CD4-positive, alpha-beta T cell treated with Interferon gamma for 1 hour (primary cell): Measurements from ENCODE around the gene MARK3.

Source experiments
- DNase-seq: peaks from one replicate; pipeline ENCODE4 v3.0.0-alpha.2; 2020

MARK3 gene

GRCh38 chr14:103443111-103443510, 57.9 kb downstream of the MARK3 start:
- DNase-seq: no peak

- no peak for DNase-seq
Measured at GRCh38 chr14:103444837-103445524, 59.8 kb downstream of the MARK3 start.

- no peak for DNase-seq
Measured at GRCh38 chr14:103445806-103446205, 60.6 kb downstream of the MARK3 start.

- no peak for DNase-seq
Measured at GRCh38 chr14:103448097-103448496, 62.9 kb downstream of the MARK3 start.

- DNase-seq: no peak
Measured at GRCh38 chr14:103449634-103450161, 64.5 kb downstream of the MARK3 start.

- DNase-seq: no peak
Measured at GRCh38 chr14:103450416-103450815, 65.2 kb downstream of the MARK3 start.

- no peak for DNase-seq
Measured at GRCh38 chr14:103451401-103451800, 66.2 kb downstream of the MARK3 start.

GRCh38 chr14:103453791-103454190, 68.6 kb downstream of the MARK3 start:
- no peak for DNase-seq

GRCh38 chr14:103456167-103456835, 71.1 kb downstream of the MARK3 start:
- no peak for DNase-seq

GRCh38 chr14:103460415-103460814, 75.2 kb downstream of the MARK3 start:
- DNase-seq: no peak

- DNase-seq: no peak
Measured at GRCh38 chr14:103463149-103463548, 77.9 kb downstream of the MARK3 start.

- no peak for DNase-seq
Measured at GRCh38 chr14:103463851-103464250, 78.6 kb downstream of the MARK3 start.

GRCh38 chr14:103472939-103473338, 87.7 kb downstream of the MARK3 start:
- DNase-seq: no peak

GRCh38 chr14:103474893-103475292, 89.7 kb downstream of the MARK3 start:
- no peak for DNase-seq

GRCh38 chr14:103476065-103476464, 90.8 kb downstream of the MARK3 start:
- no peak for DNase-seq

GRCh38 chr14:103476631-103477030, 91.4 kb downstream of the MARK3 start:
- no peak for DNase-seq

GRCh38 chr14:103480595-103480994, 95.4 kb downstream of the MARK3 start:
- DNase-seq: no peak

- DNase-seq: no peak
Measured at GRCh38 chr14:103483600-103483999, 98.4 kb downstream of the MARK3 start.

GRCh38 chr14:103485504-103485903, 100.3 kb downstream of the MARK3 start:
- DNase-seq: no peak

GRCh38 chr14:103488071-103488470, 102.9 kb downstream of the MARK3 start:
- no peak for DNase-seq

- DNase-seq: no peak
Measured at GRCh38 chr14:103488960-103489359, 103.7 kb downstream of the MARK3 start.

- DNase-seq: no peak
Measured at GRCh38 chr14:103489621-103490020, 104.4 kb downstream of the MARK3 start.

- no peak for DNase-seq
Measured at GRCh38 chr14:103491691-103492090, 106.5 kb downstream of the MARK3 start.

- no peak for DNase-seq
Measured at GRCh38 chr14:103492156-103492925, 107.1 kb downstream of the MARK3 start.
